HepG2 (cell line): ENCODE results near the gene IRS1. TPM values are rescaled to one million over a fixed set of nuclear protein-coding genes. Genes with fewer than 3 reads are reported as not detected.
A peak's percentile ranks its signal among the peaks of the same experiment; 100 is the strongest.

Source experiments
- EP300 ChIP-seq, 3 experiments: sonication (generic) in 1 of 3; formaldehyde crosslinking in 1 of 3; IDR thresholded peaks; 2 replicates each; pipeline versions ENCODE4 v1.5.1 to v1.6.1; 2011 to 2020; ENCODE audit warnings: low read depth in 2 of 3, low read length in 2 of 3, borderline replicate concordance in 1 of 3, improper control_type of control experiment in 1 of 3, mild to moderate bottlenecking in 1 of 3, missing genetic modification reagents in 1 of 3, moderate library complexity in 1 of 3
- FUBP1 ChIP-seq: sonication (generic); formaldehyde crosslinking; IDR thresholded peaks from 2 replicates; pipeline ENCODE4 v1.5.1; 2020; ENCODE audit warnings: missing genetic modification reagents, mild to moderate bottlenecking, borderline replicate concordance
- GABPB1 ChIP-seq: IDR thresholded peaks from 2 replicates; pipeline ENCODE4 v1.6.1; 2016; ENCODE audit warnings: mild to moderate bottlenecking, missing genetic modification reagents, moderate library complexity, missing compliant biosample characterization
- MED1 ChIP-seq: sonication (generic); formaldehyde crosslinking; IDR thresholded peaks from 2 replicates; pipeline ENCODE4 v1.4.0; 2020; ENCODE audit warnings: missing genetic modification reagents
- MTA3 ChIP-seq: sonication (generic); formaldehyde crosslinking; IDR thresholded peaks from 2 replicates; pipeline ENCODE4 v1.4.0; 2020; ENCODE audit warnings: missing genetic modification reagents
- MZF1 ChIP-seq: sonication (generic); formaldehyde crosslinking; IDR thresholded peaks from 2 replicates; pipeline ENCODE4 v1.8.1; 2023; ENCODE audit warnings: mild to moderate bottlenecking, missing genetic modification reagents, borderline replicate concordance
- NFATC3 ChIP-seq: sonication (generic); formaldehyde crosslinking; IDR thresholded peaks from 2 replicates; pipeline ENCODE4 v1.5.1; 2020; ENCODE audit warnings: mild to moderate bottlenecking, missing genetic modification reagents
- NFE2 ChIP-seq: sonication (generic); formaldehyde crosslinking; IDR thresholded peaks from 2 replicates; pipeline ENCODE4 v1.4.0; 2020; ENCODE audit warnings: missing genetic modification reagents
- NR2C2 ChIP-seq: sonication (generic); formaldehyde crosslinking; IDR thresholded peaks from 2 replicates; pipeline ENCODE4 v1.4.0; 2020; ENCODE audit warnings: missing genetic modification reagents, mild to moderate bottlenecking, moderate library complexity, borderline replicate concordance
- RARG ChIP-seq: sonication (generic); formaldehyde crosslinking; IDR thresholded peaks from 2 replicates; pipeline ENCODE4 v1.4.0; 2020; ENCODE audit warnings: low read depth, mild to moderate bottlenecking, missing genetic modification reagents
- RCOR2 ChIP-seq: IDR thresholded peaks from 2 replicates; pipeline ENCODE4 v1.6.1; 2016; ENCODE audit warnings: missing biosample characterization, missing genetic modification reagents
- SAP130 ChIP-seq: IDR thresholded peaks from 2 replicates; pipeline ENCODE4 v1.6.1; 2016; ENCODE audit warnings: low read depth
- SSRP1 ChIP-seq: IDR thresholded peaks from 2 replicates; pipeline ENCODE4 v1.6.1; 2016; ENCODE audit warnings: control low read depth
- TAF1 ChIP-seq: sonication (generic); formaldehyde crosslinking; IDR thresholded peaks from 2 replicates; pipeline ENCODE4 v1.4.0; 2020; ENCODE audit warnings: missing genetic modification reagents
- TFAP4 ChIP-seq: sonication (generic); IDR thresholded peaks from 2 replicates; pipeline ENCODE4 v1.6.1; 2016; ENCODE audit warnings: low read depth, borderline replicate concordance
- ZBTB1 ChIP-seq: sonication (generic); formaldehyde crosslinking; IDR thresholded peaks from 2 replicates; pipeline ENCODE4 v1.4.0; 2020; ENCODE audit warnings: missing genetic modification reagents, borderline replicate concordance
- ZBTB10 ChIP-seq: sonication (generic); formaldehyde crosslinking; IDR thresholded peaks from 2 replicates; pipeline ENCODE4 v1.4.0; 2020; ENCODE audit warnings: missing genetic modification reagents, borderline replicate concordance
- ZBTB44 ChIP-seq: sonication (generic); formaldehyde crosslinking; IDR thresholded peaks from 2 replicates; pipeline ENCODE4 v1.4.0; 2020; ENCODE audit warnings: missing genetic modification reagents
- ZFP36 ChIP-seq: fragments of 150-350 bp; IDR thresholded peaks from 2 replicates; pipeline ENCODE4 v1.6.1; 2018; ENCODE audit warnings: borderline replicate concordance, low read length, low read depth; ENCODE audit not compliant: partially characterized antibody
- ZNF331 ChIP-seq: sonication (generic); formaldehyde crosslinking; IDR thresholded peaks from 2 replicates; pipeline ENCODE4 v1.4.0; 2020; ENCODE audit warnings: missing genetic modification reagents
- ZNF550 ChIP-seq: sonication (generic); formaldehyde crosslinking; IDR thresholded peaks from 2 replicates; pipeline ENCODE4 v1.4.0; 2020; ENCODE audit warnings: mild to moderate bottlenecking, missing genetic modification reagents, borderline replicate concordance
- ZNF775 ChIP-seq: sonication (generic); formaldehyde crosslinking; IDR thresholded peaks from 2 replicates; pipeline ENCODE4 v1.4.0; 2020; ENCODE audit warnings: missing genetic modification reagents, mild to moderate bottlenecking, moderate library complexity, borderline replicate concordance
- ZNF782 ChIP-seq: sonication (generic); formaldehyde crosslinking; IDR thresholded peaks from 2 replicates; pipeline ENCODE4 v1.4.0; 2020; ENCODE audit warnings: missing genetic modification reagents, mild to moderate bottlenecking, borderline replicate concordance
- ZSCAN20 ChIP-seq: sonication (generic); formaldehyde crosslinking; IDR thresholded peaks from 2 replicates; pipeline ENCODE4 v1.4.0; 2020; ENCODE audit warnings: missing genetic modification reagents, mild to moderate bottlenecking, borderline replicate concordance
- ZSCAN22 ChIP-seq: sonication (generic); formaldehyde crosslinking; IDR thresholded peaks from 2 replicates; pipeline ENCODE4 v1.4.0; 2020; ENCODE audit warnings: mild to moderate bottlenecking, missing genetic modification reagents
- polyA plus RNA-seq, 8 experiments: library from polyadenylated mRNA; depleted of rRNA in 3 of 8; stranded (reverse) in 7 of 8; unstranded in 1 of 8; fragments of >200 nt; fragmentation: Illumina TruSeq in 4 of 8; extraction: Trizol in 4 of 8; gene quantifications; 2 replicates each; pipeline versions ENCODE4 v1.2.1 to v1.2.3, GENCODE V29; 2011 to 2016; ENCODE audit warnings: low read depth in 4 of 8, missing spikeins in 1 of 8, mixed read lengths in 1 of 8; ENCODE audit not compliant: insufficient read depth in 1 of 8
- total RNA-seq, 5 experiments: library from RNA; depleted of rRNA; stranded (reverse); fragments of >200 nt; fragmentation: Illumina TruSeq; extraction: Trizol; gene quantifications; 2 replicates each; pipeline ENCODE4 v1.2.3, GENCODE V29; 2016; ENCODE audit warnings: low read depth in 1 of 5

IRS1 gene
- total and polyA plus RNA-seq, 2 of the 13 experiments (the other 11 are each of a cell fraction or from before 2014, with no cell fraction given): 8.7 to 9.0 TPM

- TF ChIP-seq ZBTB10 (CRISPR knock-in tag) (no peak), ZNF782 (CRISPR knock-in tag) (no peak), SAP130 (CRISPR knock-in tag) (no peak), ZBTB1 (CRISPR knock-in tag) (no peak), NFATC3 (CRISPR knock-in tag) (no peak), MZF1 (CRISPR knock-in tag) (no peak), NFE2 (CRISPR knock-in tag) (no peak), RARG (CRISPR knock-in tag) (no peak), ZNF550 (CRISPR knock-in tag) (no peak), GABPB1 (CRISPR knock-in tag) (no peak), NR2C2 (CRISPR knock-in tag) (no peak), TFAP4 (peak; percentile 43; the same call in 1 of the 2 replicates), TAF1 (CRISPR knock-in tag) (no peak), MTA3 (no peak), FUBP1 (CRISPR knock-in tag) (no peak), SSRP1 (no peak), ZSCAN20 (CRISPR knock-in tag) (no peak), ZSCAN22 (no peak), ZNF775 (no peak), RCOR2 (CRISPR knock-in tag) (no peak), ZNF331 (CRISPR knock-in tag) (no peak), MED1 (CRISPR knock-in tag) (peak; percentile 75), ZBTB44 (no peak), EP300 (IDR thresholded peaks at IDR 0.05; ENCODE audit: low read depth in 2 of 2, low read length in 2 of 2) (peak in 1 of 2 experiments; percentile 74; a peak in 1 of 4 replicates), EP300 (CRISPR knock-in tag; IDR thresholded peaks at IDR 0.05; ENCODE audit: borderline replicate concordance) (no peak), ZFP36 (no peak)
These were observed 108.4 kb downstream of the IRS1 start (continued) for GRCh38 chr2:226691255-226691654.
